EL (cell line): ENCODE measurements around the gene OSBP2.

Source experiments
- DNase-seq: peaks from one replicate; pipeline ENCODE4 v3.0.0-alpha.2; 2016

Gene OSBP2

DNA sequence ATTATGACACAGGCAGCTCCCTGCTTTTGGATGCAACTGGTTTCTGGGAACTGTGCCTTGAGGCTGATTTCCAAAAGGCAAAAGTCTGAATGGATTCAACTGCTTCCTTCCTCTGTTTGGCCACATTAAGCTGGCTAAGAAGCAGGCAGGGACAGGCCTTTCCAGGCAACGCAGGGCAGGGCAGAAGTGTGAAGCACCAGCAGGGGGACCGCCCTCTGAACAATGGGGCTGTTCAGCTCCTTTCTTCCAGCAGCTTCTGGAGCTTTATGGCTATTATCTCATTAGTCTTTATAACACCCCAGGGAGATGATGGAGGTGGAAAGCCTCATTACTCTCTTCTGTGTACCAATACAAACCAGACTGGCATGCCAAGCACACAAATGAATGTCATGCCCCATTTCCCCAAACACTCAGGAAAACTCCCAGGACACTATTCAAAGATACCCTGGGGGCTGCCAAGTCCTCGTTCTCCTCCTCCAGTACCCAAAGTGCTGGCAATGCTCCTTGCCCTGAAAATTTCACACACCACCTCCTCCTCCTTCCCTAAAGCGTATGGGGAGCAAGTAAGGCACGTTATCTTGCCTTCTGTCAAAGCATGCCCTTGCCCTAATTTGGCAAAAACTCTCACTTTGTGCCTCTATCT is 252.6 kb downstream of the OSBP2 start:
- DNase-seq, result no peak

DNA sequence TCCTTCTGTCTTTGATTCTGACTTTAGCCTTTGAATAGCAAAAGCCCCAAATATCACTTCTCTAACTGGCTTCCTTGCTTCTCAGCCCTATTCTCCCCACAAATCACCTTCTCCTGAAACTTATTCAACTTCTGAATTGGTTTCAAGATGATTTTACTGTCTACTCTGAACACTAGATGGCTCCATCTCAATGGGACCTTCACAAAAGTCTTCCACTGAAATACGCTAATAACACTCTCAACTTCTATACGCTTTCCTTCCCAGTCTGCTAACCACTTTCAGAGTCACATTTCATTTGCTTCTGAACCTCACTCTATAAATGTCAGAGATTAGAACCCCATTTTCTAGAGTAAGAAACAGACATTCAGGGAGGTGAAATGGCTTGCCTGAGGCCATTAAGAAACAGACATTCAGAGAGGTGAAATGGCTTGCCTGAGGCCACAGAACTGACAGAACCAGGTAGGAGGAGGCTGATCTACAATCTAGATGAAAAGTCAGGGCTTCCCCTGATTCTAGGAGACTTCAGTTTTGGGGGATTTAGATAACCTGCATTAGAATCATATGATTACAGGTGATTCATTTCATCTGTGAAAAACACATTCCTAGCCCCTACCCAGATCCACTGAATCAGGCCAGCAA is 253.3 kb downstream of the OSBP2 start:
- peak; percentile 34 for DNase-seq

DNA sequence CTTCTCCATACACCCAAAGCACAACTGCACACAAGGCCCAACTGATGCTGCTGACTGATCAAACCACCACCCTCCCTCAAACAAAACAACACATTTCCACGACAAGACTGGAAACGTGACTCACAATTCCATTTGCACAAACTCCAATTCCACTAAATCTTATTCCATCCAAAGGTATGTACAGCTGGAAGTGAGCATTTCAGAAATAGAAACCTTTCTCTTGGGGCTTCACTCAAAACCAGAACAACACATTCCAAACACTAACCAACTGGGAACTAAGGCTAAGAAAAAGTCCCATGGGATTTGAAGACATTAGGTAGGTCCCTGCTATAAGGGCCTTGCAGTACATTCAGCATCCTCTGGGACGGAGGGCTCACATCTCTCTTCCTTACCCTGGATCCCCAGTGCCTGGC is 254.3 kb downstream of the OSBP2 start:
- no peak for DNase-seq

DNA sequence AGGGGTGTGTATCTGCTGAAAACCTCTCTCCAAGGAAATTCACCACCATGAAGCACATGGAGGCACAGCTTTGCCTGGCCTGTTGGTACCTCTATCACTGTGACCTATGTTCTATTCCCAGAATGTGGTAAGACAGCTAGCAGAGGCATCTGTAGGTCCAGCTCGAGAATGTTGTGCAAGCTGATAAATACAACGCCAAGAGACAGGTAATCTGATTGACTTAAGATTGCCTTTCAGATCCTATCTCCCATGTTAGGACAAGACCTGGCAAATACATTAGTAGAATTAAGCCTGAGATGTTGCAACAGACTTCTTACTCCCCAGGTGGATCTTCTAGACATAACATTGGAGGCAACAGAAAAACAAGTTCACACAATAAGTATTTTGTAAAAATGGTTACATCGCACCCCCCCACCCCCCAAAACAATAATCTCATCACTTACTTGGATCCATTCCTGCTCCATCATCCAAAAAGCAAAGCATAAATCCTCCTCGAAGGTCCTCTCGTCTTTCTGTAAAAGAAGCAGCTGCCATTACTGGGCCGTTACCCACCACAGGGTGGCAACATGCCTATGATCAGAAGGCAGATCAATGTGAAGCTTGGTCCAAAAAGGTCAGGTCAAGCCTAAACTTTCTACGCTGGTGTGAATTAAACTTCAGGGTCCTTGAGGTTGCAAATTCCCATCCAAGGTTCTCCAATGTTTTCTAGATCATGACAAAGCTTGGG is 255.4 kb downstream of the OSBP2 start:
- DNase-seq, result no peak

DNA sequence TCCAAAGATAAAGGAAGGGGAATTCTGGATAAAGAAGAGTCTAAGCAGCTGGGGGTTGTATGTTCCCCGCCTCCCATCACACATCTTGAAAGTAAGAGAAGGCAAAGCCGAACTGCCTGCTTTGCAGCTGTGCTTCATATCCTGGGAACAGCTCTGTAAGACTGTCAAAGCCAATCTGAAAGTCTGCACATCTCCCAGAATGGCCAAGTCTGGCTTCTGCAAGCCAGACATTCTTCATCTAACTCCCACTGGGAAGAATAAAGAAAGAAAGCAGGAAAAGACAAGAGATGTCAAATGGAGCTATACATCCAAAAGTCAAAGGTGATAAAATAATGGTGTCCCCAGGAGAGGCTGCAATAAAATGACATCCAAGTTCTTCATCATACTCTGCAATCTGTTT is 258.5 kb downstream of the OSBP2 start:
- no peak for DNase-seq

DNA sequence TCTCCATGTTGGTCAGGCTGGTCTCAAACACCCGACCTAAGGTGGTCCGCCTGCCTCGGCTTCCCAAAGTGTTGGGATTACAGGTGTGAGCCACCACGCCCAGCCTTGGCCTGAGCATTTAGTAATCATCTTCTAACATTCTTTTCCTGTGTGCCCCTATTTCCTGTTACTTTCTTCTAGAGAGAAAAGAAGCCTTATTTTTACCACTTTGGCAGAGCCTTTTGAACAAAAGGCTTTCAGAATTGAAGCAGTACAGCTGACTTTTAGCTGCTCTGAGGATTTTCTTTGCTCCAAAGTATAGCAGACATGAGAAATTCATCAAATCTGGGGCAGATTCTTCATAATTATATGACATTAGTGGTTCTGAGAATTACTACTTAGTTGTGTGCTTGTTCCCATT is 260.5 kb downstream of the OSBP2 start:
- DNase-seq, result no peak
